ENCODE measurements around the gene RBM28. TPM values are rescaled to one million over a fixed set of nuclear protein-coding genes. Genes with fewer than 3 reads are reported as not detected.

RBM28 gene
- total RNA-seq, 1 experiment from 2014 or later = 45.3 TPM

DNA sequence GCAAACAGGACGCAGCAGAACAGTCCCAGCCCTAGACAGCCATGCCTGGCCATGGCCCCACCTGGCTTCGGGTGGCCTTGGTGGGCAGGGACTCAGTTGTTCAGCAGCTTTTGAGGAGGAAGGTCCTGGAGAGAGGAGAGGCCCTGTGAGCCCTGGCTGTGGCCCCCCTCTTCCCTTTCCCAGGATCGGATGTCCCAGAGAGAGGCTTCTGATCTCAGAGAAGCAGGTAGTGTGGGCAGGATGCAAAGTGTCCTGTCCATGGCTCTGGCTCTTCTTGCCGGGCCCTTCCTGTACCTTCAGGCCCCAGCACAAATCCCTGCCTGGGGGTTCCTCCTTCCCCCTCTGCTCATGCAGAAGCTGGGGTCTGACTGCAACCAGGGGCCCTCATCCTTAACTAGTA lies 16.2 kb upstream of the RBM28 start:
- Histone ChIP-seq H3K4me1 (ENCODE audit: insufficient read depth, low read length) (peaks cover 9% of the 10 kb centered on the region), H3K4me3 (ENCODE audit: low read length) (no peak overlapping the region), H3K9ac (ENCODE audit: low read length) (no peak overlapping the region), H3K79me2 (ENCODE audit: low read length) (no peaks in the 10 kb centered on the region), H3K9me2 (replicated peaks; ENCODE audit: low read length) (no peaks in the 10 kb centered on the region), H3K27ac (ENCODE audit: low read length) (no peak overlapping the region), H3K4me2 (ENCODE audit: low read length) (no peak overlapping the region), H4K20me1 (ENCODE audit: low read length) (no peaks in the 10 kb centered on the region), H3K27me3 (ENCODE audit: low read length) (peaks cover 8% of the 10 kb centered on the region; the same call in 1 of the 2 replicates), H2AFZ (ENCODE audit: low read length) (no peak overlapping the region), H3K36me3 (ENCODE audit: low read depth, low read length) (no peaks in the 10 kb centered on the region), H3K9me3 (ENCODE audit: low read length) (no peaks in the 10 kb centered on the region), H3F3A (ENCODE audit: low read length, unreplicated experiment) (no peaks in the 10 kb centered on the region)
- intact Hi-C loops (cut with micrococcal nuclease) = no loop called here
- ChIA-PET CTCF (interaction anchor here (1.1 kb wide), 1 partner anchor 100 kb away, joined by 4 read pairs; no protein-coding TSS in a partner anchor), POLR2A (ENCODE audit: unreplicated experiment) (no interaction called here)
- TF ChIP-seq EZH2phosphoT487 (IDR thresholded peaks at IDR 0.05; ENCODE audit: borderline replicate concordance, low read length) (no peak), EZH2 (IDR thresholded peaks at IDR 0.05; ENCODE audit: low read length, unreplicated experiment) (no peak)
- TF ChIP-seq, protein P1, sequence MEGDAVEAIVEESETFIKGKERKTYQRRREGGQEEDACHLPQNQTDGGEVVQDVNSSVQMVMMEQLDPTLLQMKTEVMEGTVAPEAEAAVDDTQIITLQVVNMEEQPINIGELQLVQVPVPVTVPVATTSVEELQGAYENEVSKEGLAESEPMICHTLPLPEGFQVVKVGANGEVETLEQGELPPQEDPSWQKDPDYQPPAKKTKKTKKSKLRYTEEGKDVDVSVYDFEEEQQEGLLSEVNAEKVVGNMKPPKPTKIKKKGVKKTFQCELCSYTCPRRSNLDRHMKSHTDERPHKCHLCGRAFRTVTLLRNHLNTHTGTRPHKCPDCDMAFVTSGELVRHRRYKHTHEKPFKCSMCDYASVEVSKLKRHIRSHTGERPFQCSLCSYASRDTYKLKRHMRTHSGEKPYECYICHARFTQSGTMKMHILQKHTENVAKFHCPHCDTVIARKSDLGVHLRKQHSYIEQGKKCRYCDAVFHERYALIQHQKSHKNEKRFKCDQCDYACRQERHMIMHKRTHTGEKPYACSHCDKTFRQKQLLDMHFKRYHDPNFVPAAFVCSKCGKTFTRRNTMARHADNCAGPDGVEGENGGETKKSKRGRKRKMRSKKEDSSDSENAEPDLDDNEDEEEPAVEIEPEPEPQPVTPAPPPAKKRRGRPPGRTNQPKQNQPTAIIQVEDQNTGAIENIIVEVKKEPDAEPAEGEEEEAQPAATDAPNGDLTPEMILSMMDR (conservative IDR thresholded peaks at IDR 0.05; ENCODE audit: low read depth, low read length) = no peak
- no peak for ATAC-seq
- no TSS peak for BruUV-seq (replicated peaks)
- DNase-seq = no peak

DNA sequence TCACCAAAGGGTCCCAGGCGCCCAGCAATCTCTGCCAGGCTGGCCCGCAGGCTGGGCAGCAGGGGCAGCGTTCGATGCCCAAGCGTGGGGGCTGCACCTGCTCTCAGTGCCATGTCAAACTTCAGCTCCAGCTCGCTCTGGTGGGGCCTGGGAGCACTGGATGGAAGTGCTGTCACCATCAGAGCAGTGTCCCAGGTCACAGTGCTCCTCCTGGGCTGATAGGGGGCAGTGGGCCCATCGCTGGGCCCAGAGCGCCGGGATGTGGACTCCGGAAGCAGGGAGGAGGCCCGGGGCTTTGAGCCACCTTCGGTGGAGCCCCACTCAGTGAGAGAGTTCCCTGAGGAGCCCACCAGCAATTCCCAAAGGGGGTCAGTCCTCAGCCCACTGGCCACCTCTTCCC lies 15.6 kb upstream of the RBM28 start:
- no peak overlapping the region for H3K9ac ChIP-seq (ENCODE audit: low read length)
- H3F3A ChIP-seq (ENCODE audit: low read length, unreplicated experiment) = no peaks in the 10 kb centered on the region
- peaks cover 9% of the 10 kb centered on the region for H3K4me1 ChIP-seq (ENCODE audit: insufficient read depth, low read length)
- TF ChIP-seq EZH2 (IDR thresholded peaks at IDR 0.05; ENCODE audit: low read length, unreplicated experiment) = no peak
- no peak for TF ChIP-seq EZH2phosphoT487 (IDR thresholded peaks at IDR 0.05; ENCODE audit: borderline replicate concordance, low read length)
- TF ChIP-seq, protein P1 (conservative IDR thresholded peaks at IDR 0.05; ENCODE audit: low read depth, low read length) = no peak
- no peak overlapping the region for H2AFZ ChIP-seq (ENCODE audit: low read length)
- no peaks in the 10 kb centered on the region for H3K9me2 ChIP-seq (replicated peaks; ENCODE audit: low read length)
- no peaks in the 10 kb centered on the region for H3K79me2 ChIP-seq (ENCODE audit: low read length)
- POLR2A ChIA-PET (ENCODE audit: unreplicated experiment) = no interaction called here
- H4K20me1 ChIP-seq (ENCODE audit: low read length) = no peaks in the 10 kb centered on the region
- no peak for DNase-seq
- BruUV-seq (replicated peaks) = no TSS peak
- intact Hi-C loops (cut with micrococcal nuclease) = no loop called here
- ATAC-seq = no peak
- no peak overlapping the region for H3K4me2 ChIP-seq (ENCODE audit: low read length)
- no peak overlapping the region for H3K4me3 ChIP-seq (ENCODE audit: low read length)
- H3K27ac ChIP-seq (ENCODE audit: low read length) = no peak overlapping the region
- H3K27me3 ChIP-seq (ENCODE audit: low read length) = peaks cover 2% of the 10 kb centered on the region; the same call in 1 of the 2 replicates
- CTCF ChIA-PET = interaction anchor here (0.6 to 1.1 kb wide), 2 partner anchors 38 to 100 kb away, joined by 3 to 4 read pairs; no protein-coding TSS in a partner anchor
- H3K36me3 ChIP-seq (ENCODE audit: low read depth, low read length) = no peaks in the 10 kb centered on the region
- no peaks in the 10 kb centered on the region for H3K9me3 ChIP-seq (ENCODE audit: low read length)

DNA sequence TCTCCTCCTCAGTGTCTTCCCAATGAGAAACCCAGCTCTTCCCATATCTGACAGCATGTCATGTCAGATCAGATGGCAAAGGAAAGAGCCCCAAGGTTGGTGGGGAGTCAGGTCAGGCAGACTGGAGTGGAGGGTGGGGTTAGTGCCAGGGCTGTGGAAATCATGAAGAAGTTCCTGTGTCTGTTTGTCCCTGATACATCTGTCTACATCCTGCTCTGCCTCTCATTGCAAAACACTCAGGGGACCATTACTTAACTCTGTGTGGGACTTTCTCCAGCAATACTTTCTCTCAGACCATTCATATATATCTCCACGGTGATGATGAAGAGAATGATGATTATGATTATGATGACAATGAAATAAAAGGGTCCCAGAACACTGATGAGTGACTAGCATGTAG lies 14.5 kb upstream of the RBM28 start:
- Histone ChIP-seq H3K27ac (ENCODE audit: low read length) (no peak overlapping the region), H3K4me2 (ENCODE audit: low read length) (no peak overlapping the region), H3K4me1 (ENCODE audit: insufficient read depth, low read length) (peaks cover 9% of the 10 kb centered on the region), H3K9me3 (ENCODE audit: low read length) (no peaks in the 10 kb centered on the region), H4K20me1 (ENCODE audit: low read length) (no peaks in the 10 kb centered on the region), H3K4me3 (ENCODE audit: low read length) (no peak overlapping the region), H2AFZ (ENCODE audit: low read length) (no peak overlapping the region), H3F3A (ENCODE audit: low read length, unreplicated experiment) (no peaks in the 10 kb centered on the region), H3K9ac (ENCODE audit: low read length) (no peak overlapping the region), H3K36me3 (ENCODE audit: low read depth, low read length) (no peaks in the 10 kb centered on the region), H3K27me3 (ENCODE audit: low read length) (no peaks in the 10 kb centered on the region), H3K9me2 (replicated peaks; ENCODE audit: low read length) (no peaks in the 10 kb centered on the region), H3K79me2 (ENCODE audit: low read length) (no peaks in the 10 kb centered on the region)
- no peak for TF ChIP-seq EZH2phosphoT487 (IDR thresholded peaks at IDR 0.05; ENCODE audit: borderline replicate concordance, low read length)
- CTCF ChIA-PET = no interaction called here
- intact Hi-C loops (cut with micrococcal nuclease) = no loop called here
- ATAC-seq (no peak), DNase-seq (no peak)
- POLR2A ChIA-PET (ENCODE audit: unreplicated experiment) = no interaction called here
- no TSS peak for BruUV-seq (replicated peaks)

Data from PC-3 (cell line).